Caco-2 (cell line): ENCODE results near the gene ANKRD50. TPM values are rescaled to one million over a fixed set of nuclear protein-coding genes. Genes with fewer than 3 reads are reported as not detected.

Experiments used
- BruUV-seq: library from RNA; stranded (reverse); fragments of 400-500 nt; replicated peaks from 2 replicates; lab custom pipeline; 2021; lab: Mats Ljungman, UMichigan
- CTCF ChIA-PET: fragments of 300-600 bp; sonication (Branson Sonifier 250); formaldehyde crosslinking; loops from one replicate; lab custom pipeline; 2022; ENCODE audit warnings: antibody characterized with exemption; lab: Charles Lee
- POLR2A ChIA-PET: fragments of 300-600 bp; sonication (Branson Sonifier 250); formaldehyde crosslinking; loops from one replicate; lab custom pipeline; 2022; ENCODE audit warnings: antibody characterized with exemption; lab: Charles Lee
- DNase-seq, 2 experiments: peaks; one replicate each; pipeline versions ENCODE4 v3.0.0 to v3.0.0-alpha.2; 2020 to 2022
- H3K27me3 ChIP-seq: replicated peaks from 2 replicates; pipeline ENCODE4 v1.6.0; 2011; ENCODE audit warnings: low read length; ENCODE audit not compliant: control insufficient read depth, insufficient read depth
- H3K36me3 ChIP-seq: 2 replicates; pipeline ENCODE4 v1.5.1; 2011; ENCODE audit warnings: low read length; ENCODE audit not compliant: control insufficient read depth, insufficient read depth
- H3K4me1 ChIP-seq: fragments of 250-450 bp; sonication (Bioruptor Pico); 2 replicates; pipeline ENCODE4 v1.5.1; 2020; ENCODE audit warnings: mild to moderate bottlenecking
- H3K4me3 ChIP-seq: 2 replicates; pipeline ENCODE4 v1.5.1; 2011; ENCODE audit warnings: low read depth, mild to moderate bottlenecking, control low read depth, low read length
- H3K9me3 ChIP-seq: fragments of 250-450 bp; sonication (Bioruptor Pico); 2 replicates; pipeline ENCODE4 v1.5.1; 2020; ENCODE audit warnings: mild to moderate bottlenecking, moderate library complexity
- H3K27ac Mint-ChIP-seq: one replicate; pipeline ENCODE4 v1.8.0; 2022; ENCODE audit warnings: mixed read lengths; ENCODE audit not compliant: unreplicated experiment
- H3K27me3 Mint-ChIP-seq: one replicate; pipeline ENCODE4 v1.8.0; 2022; ENCODE audit warnings: mixed read lengths; ENCODE audit not compliant: insufficient read depth, unreplicated experiment
- H3K36me3 Mint-ChIP-seq: one replicate; pipeline ENCODE4 v1.8.0; 2022; ENCODE audit warnings: mild to moderate bottlenecking, mixed read lengths; ENCODE audit not compliant: insufficient read depth, unreplicated experiment
- H3K4me1 Mint-ChIP-seq: one replicate; pipeline ENCODE4 v1.8.0; 2022; ENCODE audit warnings: low read depth, mixed read lengths; ENCODE audit not compliant: unreplicated experiment
- H3K4me3 Mint-ChIP-seq: one replicate; pipeline ENCODE4 v1.8.0; 2022; ENCODE audit warnings: mild to moderate bottlenecking, moderate library complexity, mixed read lengths; ENCODE audit not compliant: unreplicated experiment
- H3K9me3 Mint-ChIP-seq: one replicate; pipeline ENCODE4 v1.8.0; 2022; ENCODE audit warnings: mixed read lengths; ENCODE audit not compliant: unreplicated experiment
- CTCF ChIP-seq, 2 experiments: fragments of 200-600 bp in 1 of 2; IDR thresholded peaks; 1 replicate in 1 of 2; 2 replicates in 1 of 2; pipeline versions ENCODE4 v1.5.1 to v1.8.0; 2011 to 2022; ENCODE audit warnings: antibody characterized with exemption in 1 of 2, control low read depth in 1 of 2, inconsistent platforms in 1 of 2, low read depth in 1 of 2, low read length in 1 of 2, mild to moderate bottlenecking in 1 of 2, moderate library complexity in 1 of 2; ENCODE audit not compliant: insufficient read depth in 1 of 2, severe bottlenecking in 1 of 2, unreplicated experiment in 1 of 2
- intact Hi-C: fragments of 100-400 bp; cut with micrococcal nuclease; formaldehyde crosslinking; loops from one replicate; pipeline ENCODE4 v1.10.0; 2022; ENCODE audit not compliant: unreplicated experiment
- total RNA-seq: library from RNA; stranded (reverse); gene quantifications from 2 replicates; pipeline ENCODE4 v1.2.3, GENCODE V29; 2022

The ANKRD50 gene
- total RNA-seq, 1 experiment from 2014 or later: 7.0 TPM

- intact Hi-C loops: no loop called here
- no TSS peak for BruUV-seq
- no peak for DNase-seq
- H3K9me3 Mint-ChIP-seq: no peaks in the 10 kb centered on the region
- H3K27ac Mint-ChIP-seq: no peak overlapping the region
- CTCF ChIA-PET: no interaction called here
- H3K4me3 Mint-ChIP-seq: no peak overlapping the region
- H3K4me1 Mint-ChIP-seq: no peaks in the 10 kb centered on the region
- no peaks in the 10 kb centered on the region for H3K27me3 ChIP-seq
- no peak overlapping the region for H3K4me3 ChIP-seq
- POLR2A ChIA-PET: no interaction called here
- no peaks in the 10 kb centered on the region for H3K9me3 ChIP-seq
- no peaks in the 10 kb centered on the region for H3K36me3 Mint-ChIP-seq
- H3K36me3 ChIP-seq: no peaks in the 10 kb centered on the region
- H3K27me3 Mint-ChIP-seq: peaks cover 9% of the 10 kb centered on the region
- no peak for TF ChIP-seq CTCF (IDR thresholded peaks at IDR 0.05; ENCODE audit: insufficient read depth in 1 of 2, low read depth in 1 of 2, low read length in 1 of 2, severe bottlenecking in 1 of 2, unreplicated experiment in 1 of 2)
- no peaks in the 10 kb centered on the region for H3K4me1 ChIP-seq
These were observed 14.9 kb upstream of the ANKRD50 start for GRCh38 chr4:124727331-124727890.

- POLR2A ChIA-PET: no interaction called here
- no peak for DNase-seq
- H3K27me3 Mint-ChIP-seq: peaks cover 5% of the 10 kb centered on the region
These were observed 13.7 kb upstream of the ANKRD50 start for GRCh38 chr4:124726269-124726668.

GRCh38 chr4:124722071-124722470 lies 9.5 kb upstream of the ANKRD50 start:
- ChIA-PET POLR2A (no interaction called here), CTCF (no interaction called here)
- DNase-seq: no peak
- Mint-ChIP-seq H3K4me3 (no peak overlapping the region), H3K27me3 (no peaks in the 10 kb centered on the region), H3K4me1 (no peaks in the 10 kb centered on the region), H3K9me3 (no peaks in the 10 kb centered on the region), H3K27ac (no peak overlapping the region), H3K36me3 (no peaks in the 10 kb centered on the region)
- Histone ChIP-seq H3K9me3 (no peaks in the 10 kb centered on the region), H3K4me3 (no peak overlapping the region), H3K36me3 (no peaks in the 10 kb centered on the region), H3K27me3 (no peaks in the 10 kb centered on the region), H3K4me1 (no peaks in the 10 kb centered on the region)
- intact Hi-C loops: no loop called here
- no TSS peak for BruUV-seq
- no peak for TF ChIP-seq CTCF (IDR thresholded peaks at IDR 0.05; ENCODE audit: insufficient read depth in 1 of 2, low read depth in 1 of 2, low read length in 1 of 2, severe bottlenecking in 1 of 2, unreplicated experiment in 1 of 2)

More at GRCh38 chr4:124726269-124726668, 13.7 kb upstream of the ANKRD50 start:
- H3K27ac Mint-ChIP-seq: no peak overlapping the region
- H3K9me3 Mint-ChIP-seq: no peaks in the 10 kb centered on the region
- H3K27me3 ChIP-seq: no peaks in the 10 kb centered on the region
- no peak overlapping the region for H3K4me3 ChIP-seq
- no peak for TF ChIP-seq CTCF (IDR thresholded peaks at IDR 0.05; ENCODE audit: insufficient read depth in 1 of 2, low read depth in 1 of 2, low read length in 1 of 2, severe bottlenecking in 1 of 2, unreplicated experiment in 1 of 2)
- no peak overlapping the region for H3K4me3 Mint-ChIP-seq
- H3K9me3 ChIP-seq: no peaks in the 10 kb centered on the region
- no TSS peak for BruUV-seq
- no peaks in the 10 kb centered on the region for H3K36me3 ChIP-seq
- intact Hi-C loops: no loop called here
- no peaks in the 10 kb centered on the region for H3K36me3 Mint-ChIP-seq
- H3K4me1 ChIP-seq: no peaks in the 10 kb centered on the region
- no peaks in the 10 kb centered on the region for H3K4me1 Mint-ChIP-seq
- CTCF ChIA-PET: no interaction called here
